Activated CD4-positive, alpha-beta T cell treated with anti-CD3 and anti-CD28 coated beads, Interleukin-2, amount 10 ng/mL, durations not matched to agents 24 days and 14 days (primary cell): ENCODE measurements around the gene NTRK2. TPM values are rescaled to one million over a fixed set of nuclear protein-coding genes. Genes with fewer than 3 reads are reported as not detected.

ENCODE experiments used
- DNase-seq: peaks from one replicate; pipeline ENCODE4 v3.0.0; 2022
- H3K27ac Mint-ChIP-seq: one replicate; pipeline ENCODE4 v1.8.0; 2022; ENCODE audit warnings: mild to moderate bottlenecking, mixed read lengths
- H3K27me3 Mint-ChIP-seq: one replicate; pipeline ENCODE4 v1.8.0; 2022; ENCODE audit warnings: mixed read lengths
- H3K36me3 Mint-ChIP-seq: one replicate; pipeline ENCODE4 v1.8.0; 2022; ENCODE audit warnings: low read depth, mild to moderate bottlenecking, mixed read lengths
- H3K4me1 Mint-ChIP-seq: one replicate; pipeline ENCODE4 v1.8.0; 2021; ENCODE audit warnings: mixed read lengths
- H3K4me3 Mint-ChIP-seq: one replicate; pipeline ENCODE4 v1.8.0; 2022; ENCODE audit warnings: mild to moderate bottlenecking, moderate library complexity, mixed read lengths
- H3K9me3 Mint-ChIP-seq: one replicate; pipeline ENCODE4 v1.8.0; 2021; ENCODE audit warnings: mixed read lengths
- intact Hi-C: fragments of 100-400 bp; cut with micrococcal nuclease; formaldehyde crosslinking; loops from one replicate; pipeline ENCODE4 v1.15.1; 2023
- total RNA-seq: library from RNA; stranded (reverse); gene quantifications from 2 replicates; pipeline ENCODE4 v1.2.3, GENCODE V29; 2022

NTRK2 gene
- total RNA-seq, 1 donor from 2014 or later = 2.4 TPM

DNA sequence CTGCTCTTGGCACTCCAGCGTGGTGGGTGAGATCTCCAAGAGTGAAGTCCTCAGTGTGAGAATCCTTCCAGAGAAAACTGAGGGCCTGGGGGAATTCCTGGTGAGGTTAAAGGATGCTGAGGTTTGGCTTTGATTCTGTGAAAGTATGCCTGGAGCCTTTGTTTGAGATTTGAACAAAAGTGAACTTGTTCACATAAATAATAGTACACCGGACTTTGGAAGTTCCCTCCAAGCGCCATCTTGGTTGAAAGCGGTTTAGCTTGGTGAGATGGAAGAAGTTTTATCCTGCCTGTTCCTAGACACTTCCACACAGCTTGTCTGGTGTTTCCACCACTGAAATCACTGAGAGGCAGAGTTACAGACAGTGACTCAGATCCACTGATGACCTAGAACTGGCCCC, 286.4 kb downstream of the NTRK2 start:
- Mint-ChIP-seq H3K27ac (no peak overlapping the region), H3K4me1 (peaks cover 4% of the 10 kb centered on the region), H3K27me3 (peaks cover 2% of the 10 kb centered on the region), H3K9me3 (no peaks in the 10 kb centered on the region), H3K4me3 (no peak overlapping the region), H3K36me3 (no peaks in the 10 kb centered on the region)
- DNase-seq = no peak
- intact Hi-C loops = loop anchor here (10.0 kb wide), 1 partner anchor 561 kb away; no protein-coding TSS in a partner anchor

GRCh38 chr9:84959339-84959738, 289.8 kb downstream of the NTRK2 start:
- Mint-ChIP-seq H3K27me3 (peaks cover 2% of the 10 kb centered on the region), H3K27ac (no peak overlapping the region), H3K36me3 (no peaks in the 10 kb centered on the region), H3K4me3 (no peak overlapping the region), H3K4me1 (no peaks in the 10 kb centered on the region), H3K9me3 (no peaks in the 10 kb centered on the region)
- no peak for DNase-seq
- intact Hi-C loops = loop anchor here (10.0 kb wide), 1 partner anchor 565 kb away; no protein-coding TSS in a partner anchor

GRCh38 chr9:84966876-84967830, 297.6 kb downstream of the NTRK2 start:
- DNase-seq = no peak
- H3K9me3 Mint-ChIP-seq = no peaks in the 10 kb centered on the region
- intact Hi-C loops = no loop called here

GRCh38 chr9:84969084-84969483, 299.6 kb downstream of the NTRK2 start:
- intact Hi-C loops = no loop called here
- Mint-ChIP-seq H3K9me3 (no peaks in the 10 kb centered on the region), H3K36me3 (no peaks in the 10 kb centered on the region), H3K4me1 (no peaks in the 10 kb centered on the region), H3K27ac (no peak overlapping the region), H3K4me3 (no peak overlapping the region), H3K27me3 (peaks cover 2% of the 10 kb centered on the region)
- no peak for DNase-seq

More at GRCh38 chr9:84966876-84967830, 297.6 kb downstream of the NTRK2 start:
- H3K4me3 Mint-ChIP-seq = no peak overlapping the region
- H3K4me1 Mint-ChIP-seq = no peaks in the 10 kb centered on the region
- H3K27ac Mint-ChIP-seq = no peak overlapping the region
- H3K27me3 Mint-ChIP-seq = peaks cover 2% of the 10 kb centered on the region
- no peaks in the 10 kb centered on the region for H3K36me3 Mint-ChIP-seq

DNA sequence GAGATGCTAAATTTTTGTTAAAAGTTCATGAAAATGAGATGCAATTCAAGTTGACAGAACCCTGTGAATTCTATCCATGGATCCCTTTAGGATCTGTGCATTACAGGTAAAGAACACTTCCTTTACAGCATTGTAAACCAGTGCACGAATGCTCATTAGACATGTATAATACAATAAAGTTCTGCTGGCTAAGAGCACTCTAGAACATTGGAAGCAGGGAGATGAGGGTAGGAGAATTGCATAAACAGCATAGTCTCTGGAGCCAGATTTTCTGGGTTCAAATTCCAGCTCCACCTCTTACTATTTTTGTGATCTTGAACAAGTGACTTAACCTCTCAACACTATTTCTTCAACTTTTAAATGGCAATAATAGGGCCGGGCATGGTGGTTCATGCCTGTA, 300.2 kb downstream of the NTRK2 start:
- no peak for DNase-seq
- intact Hi-C loops = no loop called here
- Mint-ChIP-seq H3K36me3 (no peaks in the 10 kb centered on the region), H3K27me3 (peaks cover 2% of the 10 kb centered on the region), H3K27ac (no peak overlapping the region), H3K9me3 (no peaks in the 10 kb centered on the region), H3K4me3 (no peak overlapping the region), H3K4me1 (no peaks in the 10 kb centered on the region)

DNA sequence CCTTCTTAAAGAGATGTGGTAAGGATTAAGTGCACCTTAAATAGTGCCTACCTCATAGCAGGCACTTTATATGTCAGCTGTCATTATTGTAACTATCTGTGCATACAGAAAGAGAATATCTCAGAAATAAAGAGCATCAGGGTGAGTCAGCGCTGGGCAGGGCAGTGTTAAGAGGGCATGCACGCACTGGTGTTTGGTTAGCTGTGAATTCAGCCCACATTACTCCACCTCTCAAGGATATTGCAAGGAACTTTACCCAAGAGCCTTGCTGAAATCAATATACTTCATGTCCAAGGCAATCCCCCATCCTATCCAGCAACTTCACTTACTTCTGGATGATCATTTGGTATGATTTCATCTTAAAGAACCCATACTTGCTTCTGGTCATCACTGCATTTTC, 300.9 kb downstream of the NTRK2 start:
- peaks cover 2% of the 10 kb centered on the region for H3K27me3 Mint-ChIP-seq
- intact Hi-C loops = no loop called here
- no peaks in the 10 kb centered on the region for H3K9me3 Mint-ChIP-seq
- no peaks in the 10 kb centered on the region for H3K36me3 Mint-ChIP-seq
- H3K4me1 Mint-ChIP-seq = no peaks in the 10 kb centered on the region
- no peak for DNase-seq
- no peak overlapping the region for H3K4me3 Mint-ChIP-seq
- H3K27ac Mint-ChIP-seq = no peak overlapping the region

DNA sequence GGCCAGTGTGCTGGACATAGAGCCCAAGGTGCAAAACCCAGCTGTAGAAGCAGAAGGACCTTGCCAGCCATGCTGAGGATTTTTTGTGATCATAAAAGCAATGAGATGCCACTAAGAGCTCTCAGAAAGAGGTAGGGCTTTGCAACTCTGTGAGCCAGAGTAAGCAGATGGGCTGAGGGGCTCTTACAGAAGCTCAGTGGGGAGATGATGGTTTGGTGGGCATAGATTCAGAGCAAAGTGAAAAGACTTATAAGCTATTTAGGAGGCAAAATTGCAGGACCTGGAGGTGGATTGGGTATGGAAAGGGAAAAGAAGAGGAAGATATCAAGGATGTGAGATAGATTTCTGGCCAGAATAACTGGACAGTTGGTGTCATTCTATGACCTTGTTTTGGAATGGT, 302.0 kb downstream of the NTRK2 start:
- no peak for DNase-seq
- Mint-ChIP-seq H3K4me3 (no peak overlapping the region), H3K27ac (no peak overlapping the region), H3K4me1 (no peaks in the 10 kb centered on the region), H3K9me3 (no peaks in the 10 kb centered on the region), H3K27me3 (peaks cover 2% of the 10 kb centered on the region), H3K36me3 (no peaks in the 10 kb centered on the region)
- intact Hi-C loops = no loop called here

GRCh38 chr9:84974258-84974657, 304.7 kb downstream of the NTRK2 start:
- Mint-ChIP-seq H3K4me3 (no peak overlapping the region), H3K4me1 (no peaks in the 10 kb centered on the region), H3K27ac (no peak overlapping the region), H3K9me3 (no peaks in the 10 kb centered on the region), H3K36me3 (no peaks in the 10 kb centered on the region), H3K27me3 (peaks cover 4% of the 10 kb centered on the region)
- intact Hi-C loops = no loop called here
- no peak for DNase-seq

GRCh38 chr9:84974855-84975254, 305.3 kb downstream of the NTRK2 start:
- Mint-ChIP-seq H3K4me1 (no peaks in the 10 kb centered on the region), H3K9me3 (no peaks in the 10 kb centered on the region), H3K27me3 (peaks cover 4% of the 10 kb centered on the region), H3K27ac (no peak overlapping the region), H3K36me3 (no peaks in the 10 kb centered on the region), H3K4me3 (no peak overlapping the region)
- intact Hi-C loops = no loop called here
- DNase-seq = no peak

DNA sequence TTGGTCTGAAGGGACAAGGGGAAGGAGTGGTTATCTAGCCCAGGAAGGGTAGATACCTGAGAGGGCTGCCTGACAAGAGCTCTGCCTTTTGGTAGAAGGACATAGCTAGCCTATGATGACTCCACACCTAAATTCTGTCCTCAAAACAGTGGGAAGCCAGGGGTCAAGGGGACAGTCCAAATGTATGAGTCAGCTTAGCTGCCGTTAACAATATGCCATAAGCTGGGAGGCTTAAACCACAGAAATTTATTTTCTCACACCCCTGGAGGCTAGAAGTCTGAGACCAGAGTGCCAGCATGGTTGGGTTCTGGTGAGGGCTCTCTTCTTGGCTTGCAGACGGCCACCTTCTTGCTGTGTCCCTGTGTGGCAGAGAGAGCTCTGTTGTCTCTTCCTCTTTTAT, 306.4 kb downstream of the NTRK2 start:
- no peak for DNase-seq
- no peaks in the 10 kb centered on the region for H3K36me3 Mint-ChIP-seq
- intact Hi-C loops = no loop called here
- no peak overlapping the region for H3K4me3 Mint-ChIP-seq
- H3K4me1 Mint-ChIP-seq = no peaks in the 10 kb centered on the region
- H3K27ac Mint-ChIP-seq = no peak overlapping the region
- peaks cover 4% of the 10 kb centered on the region for H3K27me3 Mint-ChIP-seq
- no peaks in the 10 kb centered on the region for H3K9me3 Mint-ChIP-seq

DNA sequence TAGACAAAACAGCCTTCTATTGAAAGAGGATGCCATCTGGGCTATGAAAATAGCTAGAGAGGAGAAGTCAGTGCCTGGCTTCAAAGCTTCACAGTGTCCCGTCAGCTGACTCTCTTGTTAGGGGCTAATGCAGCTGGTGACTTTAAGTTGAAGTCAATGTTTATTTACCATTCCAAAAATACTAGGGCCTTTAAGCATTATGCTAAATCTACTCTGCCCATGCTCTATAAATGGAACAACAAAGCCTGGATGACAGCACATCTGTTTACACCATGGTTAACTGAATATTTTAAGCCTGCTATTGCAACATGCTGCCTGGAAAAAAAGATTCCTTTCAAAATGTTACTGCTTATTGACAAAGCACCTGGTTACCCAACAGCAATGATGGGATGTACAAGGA, 309.1 kb downstream of the NTRK2 start:
- Mint-ChIP-seq H3K36me3 (no peaks in the 10 kb centered on the region), H3K27me3 (peaks cover 2% of the 10 kb centered on the region), H3K27ac (no peak overlapping the region), H3K9me3 (no peaks in the 10 kb centered on the region), H3K4me1 (no peaks in the 10 kb centered on the region), H3K4me3 (no peak overlapping the region)
- DNase-seq = no peak
- intact Hi-C loops = no loop called here

DNA sequence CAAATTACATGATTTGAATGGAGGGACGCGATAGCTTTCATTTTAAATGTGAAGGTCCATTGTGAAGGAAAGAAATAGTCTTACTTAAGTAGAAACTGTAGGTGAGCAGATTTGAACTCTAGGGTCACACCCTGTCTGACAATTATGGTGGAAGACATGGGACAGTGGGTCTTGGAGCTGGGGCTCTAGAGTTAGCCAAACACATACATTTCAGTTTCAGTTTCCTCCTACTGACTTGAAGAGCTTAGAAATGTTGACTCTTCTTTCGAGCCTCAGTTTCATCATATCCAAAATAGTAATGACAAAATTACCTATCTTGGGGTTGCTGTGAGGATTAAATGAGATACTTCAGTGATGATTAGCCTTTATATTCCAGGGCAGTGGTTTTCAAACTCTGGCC, 314.2 kb downstream of the NTRK2 start:
- no peaks in the 10 kb centered on the region for H3K9me3 Mint-ChIP-seq
- peaks cover 2% of the 10 kb centered on the region for H3K27me3 Mint-ChIP-seq
- H3K4me1 Mint-ChIP-seq = no peaks in the 10 kb centered on the region
- intact Hi-C loops = no loop called here
- DNase-seq = no peak
- H3K27ac Mint-ChIP-seq = no peak overlapping the region
- H3K4me3 Mint-ChIP-seq = no peak overlapping the region
- H3K36me3 Mint-ChIP-seq = no peaks in the 10 kb centered on the region

GRCh38 chr9:84988621-84989020, 319.1 kb downstream of the NTRK2 start:
- Mint-ChIP-seq H3K27ac (no peak overlapping the region), H3K36me3 (no peaks in the 10 kb centered on the region), H3K4me1 (no peaks in the 10 kb centered on the region), H3K9me3 (no peaks in the 10 kb centered on the region), H3K27me3 (no peaks in the 10 kb centered on the region), H3K4me3 (no peak overlapping the region)
- intact Hi-C loops = no loop called here
- DNase-seq = no peak

DNA sequence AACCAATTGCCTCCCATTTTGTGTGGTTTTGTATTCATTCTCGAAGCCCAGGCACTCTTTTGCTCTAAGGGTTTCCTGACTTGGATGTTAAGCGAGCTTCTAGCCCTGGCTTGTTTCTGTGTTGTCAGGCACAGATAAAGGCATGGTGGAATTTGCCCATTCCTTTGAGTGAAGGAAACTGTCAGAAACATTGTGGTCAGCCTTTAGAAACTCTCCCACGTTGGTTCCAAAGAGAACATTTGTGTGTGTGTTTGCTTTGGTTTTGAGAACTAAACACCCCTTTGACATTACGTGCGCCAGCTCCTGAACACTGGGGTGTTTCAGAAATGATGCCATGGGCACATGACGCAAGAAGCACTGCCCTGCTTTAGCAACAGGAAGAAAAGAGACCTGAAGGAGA, 320.9 kb downstream of the NTRK2 start:
- DNase-seq = no peak
- Mint-ChIP-seq H3K27ac (no peak overlapping the region), H3K27me3 (peaks cover 3% of the 10 kb centered on the region), H3K36me3 (no peaks in the 10 kb centered on the region), H3K4me1 (no peaks in the 10 kb centered on the region), H3K4me3 (no peak overlapping the region), H3K9me3 (no peaks in the 10 kb centered on the region)
- intact Hi-C loops = no loop called here
